ENCODE results near the gene NFS1.

The NFS1 gene

GRCh38 chr20:35636095-35636494, 63.1 kb downstream of the NFS1 start:
- no peak for DNase-seq

DNA sequence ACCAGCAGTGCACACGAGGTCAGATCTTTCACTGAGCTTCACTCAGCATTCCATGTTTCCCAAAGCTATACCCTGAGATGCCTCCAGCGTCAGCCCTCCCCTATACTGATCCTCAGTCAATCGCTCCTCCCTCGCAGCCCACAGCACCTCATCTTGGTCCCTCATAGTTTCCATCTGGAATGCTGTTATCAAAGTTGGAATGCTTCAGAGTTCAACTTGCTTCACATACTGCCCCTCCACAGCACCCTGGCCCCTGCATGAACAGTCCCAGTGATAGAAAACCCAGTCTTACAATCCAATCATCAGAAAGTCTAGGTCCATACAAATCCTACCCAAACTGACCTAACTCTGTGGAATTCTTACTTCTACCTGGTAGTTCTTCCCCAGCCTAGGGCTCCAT, 63.5 kb downstream of the NFS1 start:
- no peak for DNase-seq

DNA sequence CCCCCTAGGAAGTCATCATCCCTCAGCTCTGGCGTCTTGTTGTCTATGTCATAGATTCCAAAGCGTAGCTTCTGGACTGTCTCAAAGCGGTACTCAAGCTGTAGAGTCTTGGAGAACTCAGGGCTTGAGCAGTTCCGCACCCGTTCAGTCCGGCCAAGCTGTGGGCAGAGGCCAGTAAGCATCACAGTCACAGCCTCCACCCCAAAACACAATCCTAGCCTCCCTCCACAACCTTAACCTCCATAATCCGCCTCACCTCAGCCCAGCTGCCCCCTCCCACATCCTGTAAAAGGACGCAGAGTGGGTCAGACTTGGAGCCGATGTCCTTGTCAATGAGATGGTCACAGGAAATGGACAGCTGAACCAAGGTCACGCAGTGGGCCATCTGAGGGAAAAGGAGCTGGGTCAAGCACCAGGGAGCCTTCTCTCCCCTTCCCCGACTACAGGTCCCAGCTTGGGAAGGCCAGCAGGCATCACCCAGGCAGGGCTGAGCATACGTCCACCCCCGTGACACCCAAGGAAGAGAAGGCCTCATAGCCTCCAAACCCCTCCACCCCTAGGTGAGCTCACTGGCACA, 66.5 kb downstream of the NFS1 start:
- DNase-seq: no peak

GRCh38 chr20:35630636-35631035, 68.5 kb downstream of the NFS1 start:
- DNase-seq: no peak

- no peak for DNase-seq
Measured at GRCh38 chr20:35629427-35630145, 69.6 kb downstream of the NFS1 start.

- DNase-seq: no peak
Measured at GRCh38 chr20:35627121-35627520, 72.0 kb downstream of the NFS1 start.

DNA sequence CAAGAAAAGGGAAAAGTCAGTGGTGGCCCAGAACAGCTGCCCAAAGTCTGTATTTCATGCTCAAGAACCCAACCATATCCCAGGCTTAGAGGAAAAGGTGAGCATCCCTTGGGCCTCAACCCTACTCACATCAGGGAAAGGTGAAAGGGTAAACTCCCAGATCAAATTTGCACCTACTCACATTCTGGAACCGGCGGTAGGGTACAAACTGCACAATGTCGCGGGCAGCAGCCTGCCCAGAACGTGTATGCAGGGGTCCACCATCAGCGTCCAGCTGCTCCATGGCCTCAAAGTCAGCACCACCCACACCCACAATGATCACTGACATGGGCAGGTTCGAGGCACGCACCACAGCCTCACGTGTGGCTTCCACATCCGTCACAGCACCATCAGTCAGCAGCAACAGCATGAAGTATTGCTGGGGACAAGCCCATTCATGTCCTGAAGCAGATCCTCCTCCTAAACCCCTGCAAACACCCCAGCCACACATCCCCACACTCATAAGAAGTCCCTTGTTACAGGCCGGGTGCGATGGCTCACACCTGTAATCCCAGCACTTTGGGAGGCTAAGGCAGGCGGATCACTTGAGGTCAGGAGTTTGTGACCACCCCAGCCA, 72.7 kb downstream of the NFS1 start:
- no peak for DNase-seq

DNA sequence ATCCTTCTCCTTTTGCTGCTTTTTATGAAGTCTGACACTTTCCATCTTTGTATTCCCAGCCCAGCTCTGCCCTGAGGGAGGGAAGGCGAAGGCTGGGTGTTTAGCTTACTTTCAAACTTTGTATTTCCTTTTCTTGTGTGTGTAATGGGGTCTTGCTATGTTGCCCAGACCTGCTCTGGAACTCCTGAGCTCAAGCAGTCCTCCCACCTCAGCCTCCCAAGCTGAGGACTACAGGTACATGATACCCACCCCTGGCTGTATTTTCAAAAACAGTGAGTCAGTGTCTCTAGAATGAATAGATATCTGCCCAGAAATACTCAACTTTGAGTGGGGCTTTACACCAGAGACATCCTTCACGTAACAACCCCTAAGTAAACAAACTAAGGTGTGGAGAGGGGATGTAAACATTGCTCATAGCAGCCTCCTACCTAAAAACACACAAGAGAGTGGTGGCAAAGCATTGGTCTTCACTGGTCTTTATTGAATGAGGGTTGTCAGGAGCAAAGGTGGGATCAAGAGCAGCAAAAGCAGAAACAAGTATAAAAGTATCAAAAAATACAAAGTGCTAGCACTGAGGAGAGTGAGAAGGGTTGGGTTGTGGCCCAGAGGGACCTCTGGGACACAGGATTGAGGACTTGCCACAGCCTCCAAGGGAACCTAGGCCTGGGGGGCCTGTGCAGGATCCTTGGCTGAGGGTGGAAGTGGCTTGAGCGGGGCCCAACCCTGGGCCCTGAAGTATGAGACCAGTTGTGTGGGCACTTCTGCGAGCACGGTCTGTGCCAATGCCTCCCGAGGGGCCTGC, 73.4 kb downstream of the NFS1 start:
- no peak for DNase-seq

GRCh38 chr20:35621560-35621946, 77.6 kb downstream of the NFS1 start:
- no peak for DNase-seq

- DNase-seq: no peak
Measured at GRCh38 chr20:35620818-35621559, 78.2 kb downstream of the NFS1 start.

GRCh38 chr20:35619196-35620095, 79.7 kb downstream of the NFS1 start:
- DNase-seq: peak; percentile 79

GRCh38 chr20:35618263-35619131, 80.7 kb downstream of the NFS1 start:
- DNase-seq: peak; percentile 25
